ENCODE data around the gene RNF145. TPM values are rescaled to one million over a fixed set of nuclear protein-coding genes. Genes with fewer than 3 reads are reported as not detected.

The RNF145 gene
- total and polyA plus RNA-seq, 2 of the 13 experiments (the other 11 are each of a cell fraction or from before 2014, with no cell fraction given) = 24.6 TPM

DNA sequence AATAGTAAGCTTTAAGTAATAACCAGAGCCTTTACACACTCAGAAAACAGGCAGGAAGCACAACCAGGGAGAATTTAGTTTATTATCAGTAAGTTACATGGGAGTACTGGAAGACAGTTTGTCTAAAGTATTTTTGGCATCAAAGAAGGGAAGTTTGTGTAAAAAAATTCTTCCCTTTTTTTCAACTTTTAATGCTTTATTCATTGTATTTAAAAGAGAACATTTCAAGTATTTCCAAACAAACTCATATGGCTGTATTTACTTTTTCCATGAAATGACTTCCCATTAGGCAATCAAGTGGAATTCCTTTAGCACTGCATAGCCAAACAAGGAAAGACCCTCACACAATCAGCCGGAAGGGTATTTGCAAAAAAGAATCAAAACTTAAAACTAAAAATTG, 26.7 kb downstream of the RNF145 start (continued):
- TF ChIP-seq CEBPZ (IDR thresholded peaks at IDR 0.05; ENCODE audit: low read length) = no peak
- peak; percentile 36; the same call in 1 of the 2 replicates for TF ChIP-seq ERF (CRISPR knock-in tag; IDR thresholded peaks at IDR 0.05)
- no peak for TF ChIP-seq HIVEP1 (CRISPR knock-in tag; IDR thresholded peaks at IDR 0.05)
- TF ChIP-seq SP4 (CRISPR knock-in tag; IDR thresholded peaks at IDR 0.05) = no peak
- no peak for TF ChIP-seq ZNF556 (CRISPR knock-in tag; IDR thresholded peaks at IDR 0.05; ENCODE audit: borderline replicate concordance)
- no peak for TF ChIP-seq ZNF773 (CRISPR knock-in tag; IDR thresholded peaks at IDR 0.05; ENCODE audit: borderline replicate concordance)
- TF ChIP-seq ZNF570 (CRISPR knock-in tag; IDR thresholded peaks at IDR 0.05; ENCODE audit: borderline replicate concordance) = no peak
- no peak for TF ChIP-seq BCL3 (CRISPR knock-in tag; IDR thresholded peaks at IDR 0.05)
- peak; percentile 99 for TF ChIP-seq ZBTB3 (CRISPR knock-in tag; IDR thresholded peaks at IDR 0.05; ENCODE audit: borderline replicate concordance, low read depth)
- TF ChIP-seq, protein P1, sequence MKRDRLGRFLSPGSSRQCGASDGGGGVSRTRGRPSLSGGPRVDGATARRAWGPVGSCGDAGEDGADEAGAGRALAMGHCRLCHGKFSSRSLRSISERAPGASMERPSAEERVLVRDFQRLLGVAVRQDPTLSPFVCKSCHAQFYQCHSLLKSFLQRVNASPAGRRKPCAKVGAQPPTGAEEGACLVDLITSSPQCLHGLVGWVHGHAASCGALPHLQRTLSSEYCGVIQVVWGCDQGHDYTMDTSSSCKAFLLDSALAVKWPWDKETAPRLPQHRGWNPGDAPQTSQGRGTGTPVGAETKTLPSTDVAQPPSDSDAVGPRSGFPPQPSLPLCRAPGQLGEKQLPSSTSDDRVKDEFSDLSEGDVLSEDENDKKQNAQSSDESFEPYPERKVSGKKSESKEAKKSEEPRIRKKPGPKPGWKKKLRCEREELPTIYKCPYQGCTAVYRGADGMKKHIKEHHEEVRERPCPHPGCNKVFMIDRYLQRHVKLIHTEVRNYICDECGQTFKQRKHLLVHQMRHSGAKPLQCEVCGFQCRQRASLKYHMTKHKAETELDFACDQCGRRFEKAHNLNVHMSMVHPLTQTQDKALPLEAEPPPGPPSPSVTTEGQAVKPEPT (CRISPR knock-in tag; IDR thresholded peaks at IDR 0.05; ENCODE audit: low read depth) = no peak
- TF ChIP-seq CBX1 (IDR thresholded peaks at IDR 0.05; ENCODE audit: low read depth) = no peak
- TF ChIP-seq ZNF143 (CRISPR knock-in tag; IDR thresholded peaks at IDR 0.05) = no peak
- TF ChIP-seq, protein P2, sequence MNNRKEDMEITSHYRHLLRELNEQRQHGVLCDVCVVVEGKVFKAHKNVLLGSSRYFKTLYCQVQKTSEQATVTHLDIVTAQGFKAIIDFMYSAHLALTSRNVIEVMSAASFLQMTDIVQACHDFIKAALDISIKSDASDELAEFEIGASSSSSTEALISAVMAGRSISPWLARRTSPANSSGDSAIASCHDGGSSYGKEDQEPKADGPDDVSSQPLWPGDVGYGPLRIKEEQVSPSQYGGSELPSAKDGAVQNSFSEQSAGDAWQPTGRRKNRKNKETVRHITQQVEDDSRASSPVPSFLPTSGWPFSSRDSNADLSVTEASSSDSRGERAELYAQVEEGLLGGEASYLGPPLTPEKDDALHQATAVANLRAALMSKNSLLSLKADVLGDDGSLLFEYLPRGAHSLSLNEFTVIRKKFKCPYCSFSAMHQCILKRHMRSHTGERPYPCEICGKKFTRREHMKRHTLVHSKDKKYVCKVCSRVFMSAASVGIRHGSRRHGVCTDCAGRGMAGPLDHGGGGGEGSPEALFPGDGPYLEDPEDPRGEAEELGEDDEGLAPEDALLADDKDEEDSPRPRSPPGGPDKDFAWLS (CRISPR knock-in tag; IDR thresholded peaks at IDR 0.05; ENCODE audit: borderline replicate concordance) = no peak
- no peak for TF ChIP-seq CREB1 (IDR thresholded peaks at IDR 0.05)
- no peak for TF ChIP-seq CREB1 (CRISPR knock-in tag; IDR thresholded peaks at IDR 0.05)
- TF ChIP-seq ZNF484 (CRISPR knock-in tag; IDR thresholded peaks at IDR 0.05; ENCODE audit: borderline replicate concordance, low read depth) = no peak
- TF ChIP-seq MBD4 (IDR thresholded peaks at IDR 0.05; ENCODE audit: borderline replicate concordance, low read length) = no peak
- TF ChIP-seq, protein P3, sequence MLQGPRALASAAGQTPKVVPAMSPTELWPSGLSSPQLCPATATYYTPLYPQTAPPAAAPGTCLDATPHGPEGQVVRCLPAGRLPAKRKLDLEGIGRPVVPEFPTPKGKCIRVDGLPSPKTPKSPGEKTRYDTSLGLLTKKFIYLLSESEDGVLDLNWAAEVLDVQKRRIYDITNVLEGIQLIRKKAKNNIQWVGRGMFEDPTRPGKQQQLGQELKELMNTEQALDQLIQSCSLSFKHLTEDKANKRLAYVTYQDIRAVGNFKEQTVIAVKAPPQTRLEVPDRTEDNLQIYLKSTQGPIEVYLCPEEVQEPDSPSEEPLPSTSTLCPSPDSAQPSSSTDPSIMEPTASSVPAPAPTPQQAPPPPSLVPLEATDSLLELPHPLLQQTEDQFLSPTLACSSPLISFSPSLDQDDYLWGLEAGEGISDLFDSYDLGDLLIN (CRISPR knock-in tag; IDR thresholded peaks at IDR 0.05; ENCODE audit: borderline replicate concordance) = no peak
- peak; percentile 53; the same call in 1 of the 2 replicates for TF ChIP-seq RCOR2 (CRISPR knock-in tag; IDR thresholded peaks at IDR 0.05)
- no peak for TF ChIP-seq NBN (conservative IDR thresholded peaks at IDR 0.05)
- no peak for TF ChIP-seq SMAD1 (CRISPR knock-in tag; IDR thresholded peaks at IDR 0.05; ENCODE audit: borderline replicate concordance, low read depth)
- TF ChIP-seq MED13 (CRISPR knock-in tag; IDR thresholded peaks at IDR 0.05) = no peak
- no peak for TF ChIP-seq FOSL2 (CRISPR knock-in tag; IDR thresholded peaks at IDR 0.05)

Measured in HepG2 (cell line).